NCI-H526 (cell line): ENCODE measurements around the gene FCSK.
A peak's percentile ranks its signal among the peaks of the same experiment; 100 is the strongest.
"Not testable (repeated sequence)": the region's sequence is repeated elsewhere in the genome, so short reads cannot be mapped to it uniquely, and the experiment has no call there.

Experiments
- DNase-seq, 2 experiments: peaks; one replicate each; lab custom pipeline; 2025; lab: John Stamatoyannopoulos, UW

FCSK gene

DNA sequence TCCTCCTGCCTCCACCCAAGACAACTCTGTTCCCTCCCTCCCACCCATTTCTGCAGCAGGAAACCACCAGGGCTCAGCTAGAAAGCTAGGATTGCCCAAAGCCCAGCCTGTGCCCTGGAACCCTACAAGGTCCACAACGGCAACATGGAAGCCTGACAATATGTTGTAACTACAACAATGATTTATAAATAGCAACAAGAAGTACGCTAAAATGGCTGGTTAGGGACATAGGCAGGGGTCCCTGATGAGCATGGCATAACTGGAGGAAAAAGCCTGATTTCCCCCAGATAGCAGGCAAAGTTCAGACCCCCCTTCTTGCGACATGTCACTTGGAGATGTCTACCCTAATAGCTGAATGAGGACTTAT is 22.1 kb upstream of the FCSK start:
- DNase-seq: no peak

DNA sequence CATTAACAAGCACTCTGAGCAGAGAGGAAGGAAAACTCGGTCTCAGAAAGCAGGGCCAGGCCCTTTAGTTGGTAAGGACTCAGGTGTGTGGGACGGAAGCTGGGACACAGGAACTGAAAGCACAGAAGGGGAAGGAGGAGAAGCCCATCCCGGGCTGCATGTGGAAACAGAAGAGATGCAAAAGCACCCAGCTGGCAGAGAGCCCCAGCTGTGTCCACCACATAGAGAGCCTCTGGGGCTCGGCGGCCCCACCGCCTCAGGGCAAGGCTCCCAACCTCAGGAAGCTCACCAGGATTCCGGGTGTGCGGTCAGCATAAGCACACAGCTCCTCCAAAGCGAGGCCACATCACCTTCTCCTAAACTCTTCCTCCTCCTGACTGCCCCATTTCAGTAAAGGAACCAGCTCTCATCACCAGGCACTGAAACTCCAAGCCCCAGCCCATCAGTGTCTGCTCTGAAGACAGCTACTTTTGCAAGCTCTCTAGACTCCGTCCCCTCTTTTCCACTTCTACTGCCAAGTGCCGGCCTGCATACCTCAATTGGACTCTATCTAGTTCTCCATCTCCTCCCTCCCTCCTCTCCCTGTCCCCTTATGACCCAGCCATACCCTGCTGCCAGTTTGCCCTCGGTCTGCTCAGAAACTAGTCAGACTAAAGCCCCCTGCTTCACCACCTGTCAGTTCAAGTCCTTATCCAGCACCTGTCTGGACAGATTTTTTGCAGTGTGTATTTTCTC is 21.5 kb upstream of the FCSK start:
- no peak for DNase-seq

DNA sequence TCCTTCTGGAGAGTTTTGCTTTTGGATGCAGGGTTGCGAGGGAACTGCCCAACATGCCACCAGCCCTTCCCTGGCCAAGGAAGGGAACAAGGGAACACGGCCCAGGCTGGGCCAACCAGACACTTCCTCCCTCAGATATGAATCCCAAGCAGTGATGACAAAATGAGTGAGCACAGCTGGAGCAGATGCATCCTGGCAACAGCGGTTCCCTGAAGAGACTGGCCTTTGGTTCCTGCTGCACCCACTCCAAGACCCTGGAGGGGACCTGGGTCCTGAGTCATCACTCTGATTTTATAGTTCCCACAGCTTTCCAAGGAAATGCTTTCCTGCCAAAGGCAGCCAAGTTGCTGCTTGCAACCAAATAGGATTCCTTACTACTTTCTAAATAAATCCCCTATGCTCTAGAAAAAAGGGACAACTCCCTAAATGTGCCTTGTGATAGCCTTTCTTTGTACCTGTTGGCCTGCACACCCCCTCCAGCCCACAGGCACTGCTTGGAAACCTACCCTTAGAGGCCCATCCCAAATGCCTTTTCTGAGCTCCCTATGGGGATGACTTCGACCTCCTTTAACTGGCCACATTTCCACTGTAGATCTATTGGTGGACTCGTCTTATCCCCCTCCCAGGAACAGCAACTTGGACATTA is 20.8 kb upstream of the FCSK start:
- no peak for DNase-seq

DNA sequence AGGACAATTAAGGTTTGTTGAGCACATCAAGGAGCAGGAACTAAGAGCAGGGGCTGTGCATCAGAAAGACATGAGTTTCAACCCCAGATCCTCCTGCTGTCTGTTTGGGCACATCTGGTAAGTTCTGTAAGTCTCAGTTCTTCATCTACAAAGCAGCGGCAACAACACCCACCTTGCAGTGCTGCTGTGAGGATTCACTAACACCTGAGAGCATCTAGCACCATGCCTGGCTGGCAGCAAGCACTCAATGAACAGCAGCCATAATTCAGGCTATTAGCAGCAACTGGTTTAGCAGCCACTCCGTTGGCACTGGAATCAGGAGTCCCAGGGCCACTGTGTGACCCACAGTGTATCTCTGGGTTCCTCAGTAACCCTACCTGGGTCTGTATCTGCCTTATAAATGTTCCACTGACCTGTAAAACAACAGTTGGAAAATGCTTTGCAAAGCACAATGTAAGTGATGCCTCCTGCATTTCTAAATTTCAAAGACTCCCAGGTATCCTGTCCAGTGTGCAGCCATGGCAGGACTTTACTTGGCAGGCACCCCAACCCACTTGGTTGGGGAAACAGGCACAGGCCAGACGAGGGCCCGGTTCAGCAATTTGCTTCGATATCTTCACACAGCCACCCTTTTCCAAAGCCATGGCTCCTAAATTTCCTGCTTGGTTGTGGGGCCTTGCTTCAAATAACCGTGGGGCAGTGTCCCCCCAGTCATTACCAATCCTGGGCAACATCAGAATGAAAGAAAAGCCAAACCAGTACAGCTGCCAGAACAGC is 19.7 kb upstream of the FCSK start:
- DNase-seq: no peak

- DNase-seq: peak; percentile 9 to 27
Observed at GRCh38 chr16:70437017-70437581, 17.3 kb upstream of the FCSK start.

DNA sequence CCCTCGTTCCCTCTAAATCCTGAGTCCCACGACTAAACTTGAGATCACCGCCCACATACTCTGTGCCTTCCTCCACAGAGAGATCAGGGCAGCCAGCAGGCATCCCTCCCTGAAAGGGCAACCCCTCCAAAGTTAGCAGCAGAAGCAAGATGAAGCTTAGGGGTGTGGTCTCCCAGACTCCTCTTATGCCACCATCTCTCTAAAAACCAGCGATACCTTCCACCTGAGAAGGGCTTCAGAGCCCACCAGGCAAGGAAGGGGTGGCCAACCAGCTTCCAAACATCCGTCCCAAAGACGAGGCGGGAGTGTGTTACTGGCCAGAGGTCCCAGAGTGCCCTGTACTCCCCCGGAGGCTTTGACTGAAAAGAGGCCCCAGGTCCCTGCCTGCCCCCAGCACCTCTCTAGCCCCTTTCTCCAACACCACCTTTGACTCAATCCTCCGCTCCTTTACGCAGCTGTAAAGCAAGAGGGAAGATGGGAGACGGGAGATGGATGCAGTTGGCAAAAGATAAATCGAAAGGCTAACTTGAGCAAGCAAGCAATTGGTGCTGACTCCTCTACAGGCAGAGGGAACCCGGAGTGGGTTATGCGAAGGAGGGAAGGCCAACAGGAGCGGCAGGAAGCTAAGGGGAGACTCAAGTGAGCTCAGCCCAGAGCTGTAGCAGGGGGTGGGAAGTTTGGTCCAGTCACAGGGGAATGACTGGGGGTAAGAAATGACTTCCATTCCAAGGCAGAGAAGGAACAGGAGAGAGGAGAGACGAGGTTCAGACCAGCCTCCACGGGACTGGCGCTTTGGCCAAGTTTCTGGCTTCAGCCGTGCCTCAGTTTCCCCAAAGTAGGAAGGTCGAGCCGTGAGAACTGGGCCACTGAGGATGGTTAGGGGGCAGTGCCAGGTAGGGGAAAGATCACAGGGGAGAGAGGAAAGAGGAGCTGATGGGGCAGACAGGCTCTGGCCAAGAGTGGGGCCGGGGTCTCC is 16.5 kb upstream of the FCSK start:
- peak in 1 of 2 experiments; percentile 1 for DNase-seq

- peak in 1 of 2 experiments; percentile 47 for DNase-seq
Observed at GRCh38 chr16:70438585-70438968, 15.8 kb upstream of the FCSK start.

- peak; percentile 46 to 91 for DNase-seq
Observed at GRCh38 chr16:70438969-70439862, 15.2 kb upstream of the FCSK start, which contains the start of gene ST3GAL2. Gene ST3GAL2 (minus strand): TSS chr16:70439100. CDS start chr16:70398530, 40,570 bp downstream.

GRCh38 chr16:70440009-70440692 is 14.2 kb upstream of the FCSK start:
- no peak for DNase-seq

- no peak for DNase-seq
Observed at GRCh38 chr16:70441406-70441990, 12.9 kb upstream of the FCSK start.

DNA sequence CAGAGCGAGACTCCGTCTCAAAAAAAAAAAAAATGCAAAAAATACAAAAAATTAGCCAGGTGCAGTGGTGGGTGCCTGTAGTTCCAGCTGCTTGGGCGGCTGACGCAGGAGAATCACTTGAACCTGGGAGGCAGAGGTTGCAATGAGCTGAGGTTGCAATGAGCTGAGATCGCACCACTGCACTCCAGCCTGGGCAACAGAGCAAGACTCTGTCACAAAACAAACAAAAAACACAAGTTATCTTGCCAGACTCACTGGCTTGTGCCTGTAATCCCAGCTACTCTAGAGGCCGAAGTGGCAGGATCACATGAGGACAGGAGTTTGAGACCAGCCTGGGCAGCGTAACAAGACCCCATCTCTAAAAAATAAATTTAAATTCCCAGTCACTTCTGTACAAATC is 12.1 kb upstream of the FCSK start:
- DNase-seq: no peak

DNA sequence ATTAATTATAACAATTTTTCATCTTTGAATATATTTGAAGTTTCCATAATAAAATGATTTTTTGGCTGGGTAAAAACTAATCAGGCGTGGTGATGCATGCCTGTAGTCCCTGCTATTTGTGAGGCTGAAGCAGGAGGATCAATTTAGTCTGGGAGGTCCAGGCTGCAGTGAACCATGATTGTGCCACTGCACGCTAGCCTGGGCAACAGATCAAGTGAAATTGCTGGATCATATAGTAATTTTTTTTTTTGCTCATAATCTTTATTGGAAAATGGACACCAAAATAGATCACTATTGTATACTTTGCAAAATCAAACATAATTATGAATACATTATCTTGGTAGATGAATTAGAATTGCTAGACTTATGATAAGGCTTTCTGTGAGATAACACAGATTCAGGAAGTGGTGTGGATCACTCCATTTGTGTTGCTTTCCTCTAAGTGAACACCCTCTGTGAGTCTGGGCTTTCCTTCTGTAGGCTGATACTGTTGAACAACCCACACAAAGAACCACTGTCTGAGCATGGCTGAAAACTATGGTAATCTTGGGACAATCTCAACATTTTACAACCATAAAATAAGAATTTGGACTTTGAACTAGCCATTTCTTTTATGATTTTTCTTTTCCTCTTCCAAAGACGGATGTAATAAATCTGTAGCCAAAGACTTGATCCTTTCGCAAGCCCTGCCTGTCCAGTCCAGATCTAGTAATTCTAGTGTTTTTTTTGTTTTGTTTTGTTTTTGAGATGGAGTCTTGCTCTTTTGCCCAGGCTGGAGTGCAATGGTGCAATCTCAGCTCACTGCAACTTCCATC is 9.9 kb upstream of the FCSK start:
- DNase-seq: no peak

DNA sequence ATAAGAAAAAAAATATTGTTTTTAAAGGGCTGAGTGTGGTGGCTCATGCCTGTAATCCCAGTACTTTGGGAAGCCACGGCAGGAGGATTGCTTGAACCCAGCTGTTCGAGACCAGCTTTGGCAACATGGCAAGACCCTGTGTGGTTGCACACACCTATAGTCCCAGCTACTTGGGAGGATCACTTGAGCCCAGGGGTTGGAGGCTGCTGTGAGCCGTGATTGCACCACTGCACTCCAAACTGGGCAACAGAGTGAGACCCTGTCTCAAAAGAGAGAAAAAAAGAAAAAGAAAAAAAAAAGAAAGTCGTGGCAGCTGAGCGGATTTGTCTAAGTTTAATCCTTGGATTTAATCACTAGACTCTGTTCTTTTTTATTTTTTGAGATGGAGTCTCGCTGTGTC is 6.3 kb upstream of the FCSK start:
- no peak for DNase-seq

DNA sequence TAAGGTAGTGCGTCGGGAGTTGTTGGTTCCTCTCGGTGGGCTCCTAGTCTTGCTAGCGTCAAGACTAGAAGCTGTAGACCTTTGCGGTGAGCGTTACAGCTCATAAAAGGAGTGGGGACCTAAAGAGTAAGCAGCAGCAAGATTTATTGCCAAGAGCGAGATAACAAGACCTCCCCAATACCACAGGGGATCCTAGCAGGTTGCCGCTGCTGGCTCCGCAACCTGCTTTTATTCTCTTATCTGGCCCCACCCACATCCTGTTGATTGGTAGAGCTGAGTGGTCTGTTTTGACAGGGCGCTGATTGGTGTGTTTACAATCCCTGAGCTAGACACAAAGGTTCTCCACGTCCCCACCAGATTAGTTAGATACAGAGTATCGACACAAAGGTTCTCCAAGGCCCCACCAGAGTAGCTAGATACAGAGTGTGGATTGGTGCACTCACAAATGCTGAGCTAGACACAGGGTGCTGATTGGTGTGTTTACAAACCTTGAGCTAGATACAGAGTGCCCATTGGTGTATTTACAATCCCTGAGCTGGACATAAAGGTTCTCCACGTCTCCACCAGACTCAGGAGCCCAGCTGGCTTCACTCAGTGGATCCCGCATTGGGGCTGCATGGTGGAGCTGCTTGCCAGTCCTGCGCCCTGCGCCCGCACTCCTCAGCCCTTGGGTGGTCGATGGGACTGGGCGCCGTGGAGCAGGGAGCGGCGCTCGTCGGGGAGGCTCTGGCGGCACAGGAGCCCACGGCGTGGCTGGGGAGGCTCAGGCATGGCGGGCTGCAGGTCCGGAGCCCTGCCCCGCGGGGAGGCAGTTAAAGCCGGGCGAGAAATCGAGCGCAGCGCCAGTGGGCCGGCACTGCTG is 4.0 kb upstream of the FCSK start:
- not testable (repeated sequence) for DNase-seq

GRCh38 chr16:70451004-70451340 is 3.4 kb upstream of the FCSK start:
- not testable (repeated sequence) for DNase-seq

GRCh38 chr16:70453117-70453891 is 1.1 kb upstream of the FCSK start:
- DNase-seq: no peak

- peak in 1 of 2 experiments; percentile 48 for DNase-seq
Observed at GRCh38 chr16:70453892-70454221, 538 bp upstream of the FCSK start.
